Rectal smooth muscle tissue (tissue), 1 donor: ENCODE measurements around the gene EVI5L.

Experiments
- H3K27ac ChIP-seq: one replicate; pipeline ENCODE4 v1.7.0; 2013; ENCODE audit warnings: low read depth, low read length, inconsistent platforms
- H3K27me3 ChIP-seq: one replicate; pipeline ENCODE4 v1.7.0; 2013; ENCODE audit warnings: low read length; ENCODE audit not compliant: control insufficient read depth, insufficient read depth
- H3K36me3 ChIP-seq: one replicate; pipeline ENCODE4 v1.7.0; 2013; ENCODE audit warnings: low read length; ENCODE audit not compliant: control insufficient read depth, insufficient read depth
- H3K4me1 ChIP-seq: one replicate; pipeline ENCODE4 v1.7.0; 2013; ENCODE audit warnings: low read length; ENCODE audit not compliant: control insufficient read depth, insufficient read depth
- H3K4me3 ChIP-seq: one replicate; pipeline ENCODE4 v1.7.0; 2013; ENCODE audit warnings: low read length
- H3K9ac ChIP-seq: one replicate; pipeline ENCODE4 v1.7.0; 2013; ENCODE audit warnings: low read length

The EVI5L gene

DNA sequence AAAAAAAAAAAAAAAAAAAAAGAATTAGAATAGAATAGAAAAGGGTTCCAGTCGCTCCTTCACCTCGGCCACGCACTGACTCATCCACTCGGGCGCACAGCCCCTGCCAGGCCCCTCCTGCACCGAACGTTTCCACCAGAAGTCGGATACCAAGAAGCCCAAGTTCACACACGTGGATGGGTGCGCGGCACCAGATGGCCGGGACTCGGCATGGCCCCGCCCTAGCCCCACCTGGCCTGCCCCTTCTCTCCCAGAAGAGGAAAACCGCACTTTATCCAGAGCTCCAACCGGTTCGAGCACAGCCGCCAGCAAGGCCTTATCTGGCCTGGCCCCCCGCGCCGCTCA is 38.3 kb downstream of the EVI5L start:
- H3K27me3 ChIP-seq, result peaks cover 27% of the 10 kb centered on the region
- H3K4me3 ChIP-seq, result peak overlapping the region; percentile 77
- peaks cover 5% of the 10 kb centered on the region for H3K4me1 ChIP-seq
- no peak overlapping the region for H3K9ac ChIP-seq
- no peaks in the 10 kb centered on the region for H3K36me3 ChIP-seq
- H3K27ac ChIP-seq, result no peak overlapping the region

DNA sequence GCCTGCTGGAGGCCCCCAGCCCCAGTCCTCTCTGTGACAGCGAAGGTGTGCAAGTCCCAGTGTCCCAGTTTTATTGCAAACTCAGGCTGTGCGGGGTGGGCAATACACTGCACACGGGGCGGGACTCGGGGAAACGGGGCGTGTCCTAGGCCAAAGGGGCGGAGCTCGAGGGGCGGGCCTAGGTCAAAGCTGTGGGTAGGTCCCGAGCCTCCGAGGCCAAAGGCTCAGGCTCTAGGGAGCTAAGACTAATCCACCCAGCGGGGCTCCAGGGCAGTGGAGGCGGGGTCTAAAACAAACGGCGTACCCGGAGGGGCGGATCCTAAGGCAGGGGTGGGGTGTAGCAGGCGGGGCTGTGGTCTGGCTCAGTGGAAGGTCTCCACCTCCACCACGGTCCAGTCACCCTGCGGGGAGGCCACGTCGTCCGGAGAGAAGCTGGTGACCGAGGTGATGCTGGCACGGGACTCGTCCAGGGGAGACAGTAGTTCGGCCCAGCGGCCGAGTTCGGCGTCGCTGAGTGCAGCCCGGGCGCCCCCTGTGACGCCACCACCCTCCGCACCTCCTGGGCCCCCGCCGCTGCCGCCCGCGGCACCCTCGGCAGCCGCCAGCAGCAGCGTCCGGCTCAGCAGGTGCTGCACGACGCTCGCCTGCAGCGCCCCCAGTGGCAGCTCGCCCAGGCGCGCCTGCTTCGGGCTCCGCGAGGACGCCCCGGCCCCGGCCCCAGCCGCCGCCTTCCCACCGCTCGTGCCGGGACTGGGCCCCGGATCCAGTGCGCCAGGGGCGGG is 38.8 kb downstream of the EVI5L start:
- Histone ChIP-seq H3K9ac (no peak overlapping the region), H3K4me1 (peaks cover 5% of the 10 kb centered on the region), H3K4me3 (peak overlapping the region; percentile 77), H3K27me3 (peaks cover 27% of the 10 kb centered on the region), H3K27ac (no peak overlapping the region), H3K36me3 (no peaks in the 10 kb centered on the region)

GRCh38 chr19:7869453-7869909 is 39.5 kb downstream of the EVI5L start:
- no peaks in the 10 kb centered on the region for H3K36me3 ChIP-seq
- peak overlapping the region; percentile 53 for H3K4me3 ChIP-seq
- peaks cover 5% of the 10 kb centered on the region for H3K4me1 ChIP-seq
- no peak overlapping the region for H3K9ac ChIP-seq
- peaks cover 33% of the 10 kb centered on the region for H3K27me3 ChIP-seq
- H3K27ac ChIP-seq, result peak overlapping the region; percentile 37

DNA sequence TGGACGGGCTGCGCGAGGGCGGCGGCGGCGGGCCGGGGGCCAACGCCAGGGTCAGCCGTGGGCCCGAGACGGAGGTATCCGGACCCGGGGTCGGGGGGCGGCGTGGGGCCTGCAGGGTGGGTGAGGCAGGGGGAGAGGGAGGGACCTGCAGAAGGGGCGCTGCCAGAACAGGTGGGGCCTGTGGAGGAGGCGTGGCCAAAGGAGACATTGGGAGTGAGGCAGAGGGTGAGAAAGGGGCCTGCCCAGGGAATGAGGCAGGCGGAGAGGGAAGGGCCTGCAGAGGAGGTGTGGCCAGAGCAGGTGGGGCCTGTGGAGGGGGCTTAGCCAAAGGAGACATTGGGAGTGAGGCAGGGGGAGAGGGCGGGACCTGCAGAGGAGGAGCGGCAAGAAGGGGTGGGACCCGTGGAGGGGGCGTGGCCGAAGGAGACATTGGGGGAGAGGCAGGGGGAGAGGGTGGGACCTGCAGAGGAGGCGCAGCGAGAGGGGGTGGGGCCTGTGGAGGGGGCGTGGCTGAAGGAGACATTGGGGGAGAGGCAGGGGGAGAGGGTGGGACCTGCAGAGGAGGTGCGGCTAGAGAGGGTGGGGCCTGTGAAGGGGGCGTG is 40.0 kb downstream of the EVI5L start:
- Histone ChIP-seq H3K27me3 (peaks cover 32% of the 10 kb centered on the region), H3K27ac (peak overlapping the region; percentile 37), H3K36me3 (no peaks in the 10 kb centered on the region), H3K4me1 (peaks cover 5% of the 10 kb centered on the region), H3K9ac (no peak overlapping the region), H3K4me3 (peak overlapping the region; percentile 53)

- H3K27ac ChIP-seq, result no peak overlapping the region
- H3K4me3 ChIP-seq, result no peak overlapping the region
- H3K36me3 ChIP-seq, result no peaks in the 10 kb centered on the region
- H3K4me1 ChIP-seq, result peaks cover 5% of the 10 kb centered on the region
- peaks cover 25% of the 10 kb centered on the region for H3K27me3 ChIP-seq
- no peak overlapping the region for H3K9ac ChIP-seq
Observed at GRCh38 chr19:7870571-7871436, 40.8 kb downstream of the EVI5L start.

- Histone ChIP-seq H3K9ac (no peak overlapping the region), H3K4me3 (peak overlapping the region; percentile 57), H3K27ac (no peak overlapping the region), H3K4me1 (peaks cover 5% of the 10 kb centered on the region), H3K36me3 (no peaks in the 10 kb centered on the region), H3K27me3 (peaks cover 24% of the 10 kb centered on the region)
Observed at GRCh38 chr19:7871437-7872305, 41.7 kb downstream of the EVI5L start.

DNA sequence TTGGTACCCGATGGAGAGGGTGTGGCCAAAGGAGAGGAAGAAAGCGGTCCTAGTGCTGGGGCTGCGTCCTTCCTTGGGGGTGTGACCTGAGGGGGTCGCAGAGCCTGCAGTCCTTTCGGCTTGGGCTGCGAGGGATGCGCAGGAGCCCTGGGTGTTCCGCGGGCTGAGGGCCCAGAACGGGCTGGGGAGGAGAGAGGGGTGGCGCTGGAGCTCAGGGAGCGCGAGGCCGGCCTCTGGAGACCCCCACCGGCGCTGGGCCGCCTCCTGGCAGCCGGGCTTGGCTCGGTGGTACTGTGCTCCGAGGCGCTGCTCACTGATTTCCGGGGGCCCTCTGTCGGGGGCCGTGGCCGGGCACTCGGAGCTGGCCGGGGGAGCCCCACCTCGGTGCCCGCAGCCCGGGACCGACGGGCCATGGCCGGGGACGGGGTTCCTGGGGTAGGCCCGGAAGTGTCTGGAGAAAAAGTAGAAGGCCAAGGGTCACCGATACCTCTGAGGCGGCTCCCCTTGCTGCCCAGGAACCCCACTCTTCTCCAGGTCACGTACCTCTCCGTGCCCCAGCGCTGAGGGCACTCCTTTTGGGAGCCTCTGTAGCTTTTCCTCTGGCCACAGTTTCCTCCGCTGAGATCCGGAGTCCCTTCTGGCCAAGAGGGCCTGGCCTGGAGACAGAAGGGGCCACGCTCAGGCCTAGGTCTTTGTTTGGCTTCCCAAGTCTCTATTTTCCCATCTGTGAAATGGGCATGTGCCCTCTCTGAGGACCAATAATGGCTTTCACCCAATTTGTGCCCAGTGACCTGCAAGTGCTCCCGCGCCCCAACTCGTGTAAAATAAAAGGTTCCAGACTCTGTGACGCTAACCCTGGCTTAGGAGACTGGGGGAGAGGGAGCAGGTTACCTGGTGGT is 42.5 kb downstream of the EVI5L start:
- H3K4me3 ChIP-seq, result peak overlapping the region; percentile 57
- H3K36me3 ChIP-seq, result no peaks in the 10 kb centered on the region
- peaks cover 16% of the 10 kb centered on the region for H3K27me3 ChIP-seq
- no peak overlapping the region for H3K9ac ChIP-seq
- no peak overlapping the region for H3K27ac ChIP-seq
- peaks cover 5% of the 10 kb centered on the region for H3K4me1 ChIP-seq

DNA sequence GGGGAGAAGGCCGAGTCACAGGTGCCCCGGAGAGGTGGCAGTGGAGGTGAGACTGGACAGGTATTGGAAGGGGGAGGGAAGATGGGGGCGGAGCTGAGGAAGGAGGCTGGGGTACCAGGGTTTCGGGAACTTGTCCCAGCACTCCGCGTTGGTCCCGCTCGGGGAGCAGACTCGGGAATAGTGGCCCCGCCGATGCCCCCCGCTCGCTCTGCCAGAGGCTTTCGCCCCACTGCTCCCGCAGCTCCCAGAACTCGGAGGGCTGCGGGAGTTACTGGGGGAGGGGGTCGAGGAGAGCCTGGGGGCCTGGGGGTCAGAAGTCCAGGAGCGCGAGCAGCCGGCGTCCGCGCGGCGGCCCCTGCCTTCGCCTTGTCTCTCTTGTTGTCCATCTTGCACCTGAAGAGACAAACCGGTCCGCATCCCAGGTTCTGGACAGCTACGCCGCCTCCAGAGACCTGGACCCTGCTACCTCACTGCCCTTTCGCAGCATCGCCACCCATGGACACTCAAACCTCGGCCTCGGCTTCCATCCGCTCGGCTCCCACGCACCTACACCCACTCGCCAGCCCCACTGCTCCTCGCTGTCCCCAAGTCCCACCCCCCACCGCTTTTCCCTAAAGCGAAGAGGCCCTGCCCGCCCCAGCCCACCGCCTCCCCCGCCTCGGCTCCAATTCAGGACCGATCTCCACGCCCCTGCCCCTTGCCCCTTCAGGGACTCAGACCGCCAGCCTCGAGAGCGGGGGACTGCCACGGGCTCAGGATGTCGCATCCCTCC is 43.5 kb downstream of the EVI5L start:
- H3K36me3 ChIP-seq, result no peaks in the 10 kb centered on the region
- no peak overlapping the region for H3K27ac ChIP-seq
- H3K27me3 ChIP-seq, result peaks cover 16% of the 10 kb centered on the region
- no peak overlapping the region for H3K9ac ChIP-seq
- H3K4me3 ChIP-seq, result no peak overlapping the region
- H3K4me1 ChIP-seq, result peaks cover 4% of the 10 kb centered on the region

DNA sequence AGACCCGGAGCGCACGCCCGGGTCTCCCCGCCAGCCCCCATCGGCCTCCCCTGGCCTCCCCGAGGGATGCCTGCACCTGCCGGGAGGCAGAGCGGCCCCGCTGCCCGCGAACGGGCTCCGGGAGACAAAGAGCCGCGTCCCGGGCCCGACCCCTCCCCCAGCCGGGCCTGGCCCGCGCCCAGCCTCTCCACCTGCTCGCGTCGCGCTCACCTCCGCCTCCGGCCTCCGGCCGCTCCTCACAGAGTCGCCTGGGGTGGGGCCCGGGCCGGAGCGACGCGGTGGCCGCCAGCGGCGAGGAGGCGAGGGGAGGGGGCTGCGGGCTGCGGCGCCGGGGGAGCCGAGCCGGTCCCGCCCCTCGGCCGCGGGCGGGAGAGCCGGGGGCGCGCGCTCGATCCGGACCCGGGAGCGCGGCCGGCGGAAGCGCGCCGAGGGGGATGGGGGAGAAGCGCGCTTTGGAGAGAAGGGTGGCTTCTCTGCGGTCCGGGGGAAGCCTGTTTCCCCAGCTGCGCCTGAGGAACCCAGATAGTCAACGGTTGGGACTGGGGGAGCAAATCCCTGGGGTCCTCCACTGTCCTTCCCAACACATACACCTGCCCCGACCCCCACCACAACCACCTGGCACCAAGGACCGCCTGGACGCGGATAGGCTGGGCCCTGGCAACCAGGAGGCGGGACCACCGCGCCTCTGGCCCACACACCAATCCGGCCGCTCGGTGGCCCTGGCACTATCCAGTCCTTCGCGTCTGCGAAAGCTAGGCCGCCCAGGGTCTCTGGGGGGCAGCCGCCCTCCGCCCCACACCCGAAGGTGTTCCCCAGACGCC is 44.3 kb downstream of the EVI5L start, which contains the start of gene PRR36:
PRR36 (minus strand) TSS at position 315 of the 821 bp plus-strand sequence. CDS start 701 bp downstream, outside the sequence.
- Histone ChIP-seq H3K4me1 (no peaks in the 10 kb centered on the region), H3K36me3 (no peaks in the 10 kb centered on the region), H3K27me3 (peaks cover 16% of the 10 kb centered on the region), H3K9ac (no peak within 1 kb of the TSS), H3K27ac (no peak within 1 kb of the TSS), H3K4me3 (peak within 1 kb of the TSS; percentile 15)

GRCh38 chr19:7874897-7875273 is 44.9 kb downstream of the EVI5L start:
- Histone ChIP-seq H3K27ac (no peak overlapping the region), H3K9ac (no peak overlapping the region), H3K4me3 (no peak overlapping the region)

More at GRCh38 chr19:7874897-7875273, 44.9 kb downstream of the EVI5L start:
- Histone ChIP-seq H3K36me3 (no peaks in the 10 kb centered on the region), H3K27me3 (peaks cover 16% of the 10 kb centered on the region), H3K4me1 (no peaks in the 10 kb centered on the region)
